GM12878 (cell line): Measurements from ENCODE around the gene CPNE4. TPM values are rescaled to one million over a fixed set of nuclear protein-coding genes. Genes with fewer than 3 reads are reported as not detected.

Experiments
- ATAC-seq: fragments of 200-7000 bp; cut with Tn5 transposase; 3 replicates; pipeline ENCODE4 v1.9.1; 2020; ENCODE audit warnings: mild to moderate bottlenecking, moderate library complexity
- BruUV-seq: library from RNA; stranded (reverse); fragments of 400-500 nt; replicated peaks from 2 replicates; lab custom pipeline; 2021; lab: Mats Ljungman, UMichigan
- CTCF ChIA-PET: fragments of 300-600 bp; sonication (Branson Sonifier 250); formaldehyde crosslinking; extraction: SDS; loops from one replicate; lab custom pipeline; 2021; ENCODE audit warnings: inconsistent platforms; lab: Yijun Ruan, JAX
- POLR2A ChIA-PET: fragments of 350-600 bp; formaldehyde crosslinking; extraction: SDS; loops from one replicate; lab custom pipeline; 2021; ENCODE audit warnings: inconsistent platforms; lab: Charles Lee
- RAD21 ChIA-PET: fragments of 300-600 bp; sonication (Branson Sonifier 250); formaldehyde crosslinking; loops from one replicate; lab custom pipeline; 2023; ENCODE audit warnings: antibody characterized with exemption; ENCODE audit not compliant: unreplicated experiment; lab: Charles Lee
- SMC1A ChIA-PET: fragments of 300-600 bp; sonication (Branson Sonifier 250); formaldehyde crosslinking; loops from one replicate; lab custom pipeline; 2023; ENCODE audit not compliant: unreplicated experiment, uncharacterized antibody; lab: Charles Lee
- DNase-seq: peaks from one replicate; pipeline ENCODE4 v3.0.0-alpha.2; 2011; ENCODE audit warnings: low read depth, low spot score
- FAIRE-seq: peaks from 3 replicates; lab custom pipeline; 2011; peaks lifted over from hg19 to GRCh38; lab: Jason Lieb, UNC
- H2AFZ ChIP-seq: 2 replicates; pipeline ENCODE4 v1.6.0; 2011; ENCODE audit warnings: low read depth, low read length, control low read depth; ENCODE audit not compliant: control insufficient read depth
- H3K27ac ChIP-seq: 2 replicates; pipeline ENCODE4 v1.5.1; 2011; ENCODE audit warnings: control low read depth; ENCODE audit not compliant: control insufficient read depth, insufficient read depth
- H3K27me3 ChIP-seq, 2 experiments: replicated peaks in 1 of 2; 2 replicates each; pipeline versions ENCODE4 v1.6.0 to v1.6.1; 2011; ENCODE audit warnings: low read length in 1 of 2; ENCODE audit not compliant: control insufficient read depth in 2 of 2, insufficient read depth in 2 of 2
- H3K36me3 ChIP-seq, 2 experiments: 2 replicates each; pipeline ENCODE4 v1.5.1; 2011; ENCODE audit warnings: low read length in 1 of 2; ENCODE audit not compliant: control insufficient read depth in 2 of 2, insufficient read depth in 2 of 2
- H3K4me1 ChIP-seq: 2 replicates; pipeline ENCODE4 v1.6.1; 2011; ENCODE audit warnings: mild to moderate bottlenecking, low read length, moderate library complexity, mixed read lengths; ENCODE audit not compliant: control insufficient read depth, insufficient read depth
- H3K4me2 ChIP-seq: 2 replicates; pipeline ENCODE4 v1.6.0; 2011; ENCODE audit warnings: control low read depth; ENCODE audit not compliant: control insufficient read depth, insufficient read depth
- H3K4me3 ChIP-seq: fragments of 200-600 bp; sonication (generic); 2 replicates; pipeline ENCODE4 v1.5.1; 2016
- H3K79me2 ChIP-seq: 2 replicates; pipeline ENCODE4 v1.6.0; 2011; ENCODE audit warnings: low read length; ENCODE audit not compliant: control insufficient read depth, insufficient read depth
- H3K9ac ChIP-seq: 2 replicates; pipeline ENCODE4 v1.8.0; 2011; ENCODE audit warnings: low read length, control low read depth, mixed read lengths; ENCODE audit not compliant: control insufficient read depth, insufficient read depth
- H3K9me3 ChIP-seq: replicated peaks from 3 replicates; pipeline ENCODE4 v1.5.1; 2011; ENCODE audit warnings: mild to moderate bottlenecking, low read length; ENCODE audit not compliant: control insufficient read depth, insufficient read depth
- H4K20me1 ChIP-seq: 2 replicates; pipeline ENCODE4 v1.6.0; 2011; ENCODE audit not compliant: control insufficient read depth, insufficient read depth
- BMI1 ChIP-seq: fragments of 450-650 bp; IDR thresholded peaks from 2 replicates; pipeline ENCODE4 v1.6.1; 2016; ENCODE audit warnings: mild to moderate bottlenecking, moderate library complexity, borderline replicate concordance
- EGR1 ChIP-seq, 2 experiments: IDR thresholded peaks; 1 replicate in 1 of 2; 2 replicates in 1 of 2; pipeline ENCODE4 v1.6.1; 2011 to 2012; ENCODE audit warnings: low read depth in 2 of 2, low read length in 2 of 2, borderline replicate concordance in 1 of 2, mild to moderate bottlenecking in 1 of 2, moderate library complexity in 1 of 2
- ETV6 ChIP-seq, 2 experiments: fragments of 450-650 bp in 1 of 2; IDR thresholded peaks in 1 of 2; conservative IDR thresholded peaks in 1 of 2; 2 replicates each; pipeline ENCODE4 v1.6.1; 2014; ENCODE audit warnings: antibody characterized with exemption in 1 of 2, borderline replicate concordance in 1 of 2, low read depth in 1 of 2, mild to moderate bottlenecking in 1 of 2, moderate library complexity in 1 of 2
- HSF1 ChIP-seq: fragments of 150-350 bp; IDR thresholded peaks from 2 replicates; pipeline ENCODE4 v1.6.1; 2014; ENCODE audit warnings: mild to moderate bottlenecking, low read depth, low read length
- IKZF1 ChIP-seq: fragments of 450-650 bp; conservative IDR thresholded peaks from 2 replicates; pipeline ENCODE4 v1.6.1; 2017; ENCODE audit warnings: antibody characterized with exemption, mild to moderate bottlenecking
- MTA3 ChIP-seq: IDR thresholded peaks from 2 replicates; pipeline ENCODE4 v1.6.1; 2012; ENCODE audit warnings: low read length, inconsistent platforms, borderline replicate concordance
- NFYB ChIP-seq: IDR thresholded peaks from 2 replicates; pipeline ENCODE4 v1.6.1; 2011; ENCODE audit warnings: low read depth, mild to moderate bottlenecking, low read length, improper control_type of control experiment, moderate library complexity; ENCODE audit not compliant: insufficient read depth
- SMAD5 ChIP-seq: IDR thresholded peaks from 2 replicates; pipeline ENCODE4 v1.6.1; 2016; ENCODE audit warnings: antibody characterized with exemption, low read depth
- TBL1XR1 ChIP-seq: IDR thresholded peaks from 2 replicates; pipeline ENCODE4 v1.6.1; 2012; ENCODE audit warnings: low read depth, low read length, improper control_type of control experiment
- ZNF217 ChIP-seq: fragments of 450-650 bp; IDR thresholded peaks from 2 replicates; pipeline ENCODE4 v1.6.1; 2017; ENCODE audit warnings: antibody characterized with exemption, mild to moderate bottlenecking
- WGBS: methylation state at CpG from one replicate; pipeline ENCODE4 v1.1.6; 2016; ENCODE audit warnings: low lambda C conversion rate; ENCODE audit not compliant: insufficient replicate concordance, insufficient coverage; ENCODE audit errors: missing lambda C conversion rate; 5-methylcytosine and 5-hydroxymethylcytosine counted together
- in situ Hi-C: fragments of 300-500 bp; cut with MboI; formaldehyde crosslinking; loops from 9 replicates; pipeline ENCODE4 v1.14.3; 2018; ENCODE audit warnings: mixed read lengths
- intact Hi-C: fragments of 100-400 bp; cut with micrococcal nuclease; formaldehyde crosslinking; loops from one replicate; pipeline ENCODE4 v1.14.2; 2022; ENCODE audit not compliant: unreplicated experiment
- polyA plus RNA-seq, 11 experiments: library from polyadenylated mRNA; depleted of rRNA in 4 of 11; unstranded in 6 of 11; stranded (reverse) in 5 of 11; fragments of >200 nt; fragmentation: Nextera tagmentation in 4 of 11; fragmentation: Illumina TruSeq in 1 of 11; extraction: Ambion mirVana in 4 of 11; extraction: Trizol in 1 of 11; gene quantifications; 1 replicate in 1 of 11; 2 replicates in 10 of 11; pipeline versions ENCODE4 v1.2.1 to v1.2.3, GENCODE V29; 2011 to 2016; ENCODE audit warnings: inconsistent platforms in 2 of 11, missing spikeins in 2 of 11, low read depth in 1 of 11
- total RNA-seq, 4 experiments: library from RNA; depleted of rRNA in 3 of 4; stranded (reverse); fragments of >200 nt in 3 of 4; fragmentation: Illumina TruSeq in 1 of 4; extraction: Trizol in 1 of 4; gene quantifications; 2 replicates each; pipeline versions ENCODE4 v1.2.1 to v1.2.3, GENCODE V29; 2013 to 2021

The CPNE4 gene
- total and polyA plus RNA-seq, 10 of the 15 experiments (the other 5 are each of a cell fraction or from before 2014, with no cell fraction given) = 0.17 to 1.9 (median 0.48) TPM; not detected in 1

- TF ChIP-seq ETV6 (conservative IDR thresholded peaks at IDR 0.05 in 1 of 2, IDR thresholded peaks at IDR 0.05 in 1 of 2; ENCODE audit: borderline replicate concordance in 1 of 2, low read depth in 1 of 2) (peak in 1 of 2 experiments; percentile 62; a peak in 1 of 4 replicates), IKZF1 (peak; percentile 56; the same call in 1 of the 2 replicates), EGR1 (IDR thresholded peaks at IDR 0.05; ENCODE audit: borderline replicate concordance in 1 of 2, low read depth in 2 of 2, low read length in 2 of 2) (no peak), ZNF217 (peak; percentile 56; the same call in 1 of the 2 replicates), HSF1 (no peak), TBL1XR1 (0 out of 2 replicates have a peak, but pooled peaks have one; percentile 31), MTA3 (peak; percentile 51; the same call in 1 of the 2 replicates)
Measured at GRCh38 chr3:131553495-131554247, 481.1 kb downstream of the CPNE4 start (continued).

DNA sequence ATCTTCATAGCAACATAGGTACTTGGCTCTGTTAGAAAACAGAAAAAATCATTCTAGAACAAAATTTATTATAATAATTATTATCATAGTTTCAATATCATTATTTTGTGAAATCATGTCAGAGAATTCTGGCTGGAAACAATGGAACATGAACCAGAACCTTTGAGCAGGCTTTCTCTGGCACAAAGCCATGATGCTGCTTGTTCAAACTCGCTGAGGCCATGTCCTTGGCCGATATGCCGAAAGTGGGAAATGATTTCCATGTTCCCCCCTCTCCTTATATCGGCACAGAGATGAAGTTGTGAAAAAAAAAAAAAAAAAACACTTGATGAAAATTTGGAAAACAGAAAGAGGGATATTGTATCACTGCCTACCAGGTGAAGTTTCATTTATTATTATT is 483.1 kb downstream of the CPNE4 start:
- Histone ChIP-seq H4K20me1 (no peaks in the 10 kb centered on the region), H3K4me3 (no peak overlapping the region), H3K9ac (no peak overlapping the region), H3K79me2 (no peaks in the 10 kb centered on the region), H3K27me3 (no peaks in the 10 kb centered on the region), H3K9me3 (no peaks in the 10 kb centered on the region), H2AFZ (no peak overlapping the region), H3K4me2 (no peak overlapping the region), H3K27ac (no peak overlapping the region), H3K4me1 (peaks cover 18% of the 10 kb centered on the region), H3K36me3 (no peaks in the 10 kb centered on the region)
- DNase-seq = no peak
- SMC1A ChIA-PET = interaction anchor here (1.3 to 6.1 kb wide), 3 partner anchors 164 to 247 kb away, joined by 4 to 74 read pairs (median 5); no protein-coding TSS in a partner anchor
- CTCF ChIA-PET = interaction anchor here (2.5 to 5.9 kb wide), 4 partner anchors 9 to 478 kb away, joined by 18 to 88 read pairs (median 30); no protein-coding TSS in a partner anchor
- POLR2A ChIA-PET = no interaction called here
- TF ChIP-seq NFYB (no peak), BMI1 (no peak), SMAD5 (no peak)
- in situ Hi-C loops = loop anchor here (5.0 kb wide), 1 partner anchor 481 kb away; no protein-coding TSS in a partner anchor
- no peak for ATAC-seq
- no peak for FAIRE-seq
- RAD21 ChIA-PET = interaction anchor here (4.7 kb wide), 1 partner anchor 244 kb away, joined by 54 read pairs; no protein-coding TSS in a partner anchor
- no TSS peak for BruUV-seq
- intact Hi-C loops = loop anchor here (5.0 kb wide), 2 partner anchors 81 to 161 kb away; no protein-coding TSS in a partner anchor
- WGBS = 86% methylated on average over 3 of the region's 4 CpGs
